H1 (cell line): ENCODE data around the gene EIF3J. TPM values are rescaled to one million over a fixed set of nuclear protein-coding genes. Genes with fewer than 3 reads are reported as not detected.

Experiments used
- CTCF ChIP-seq, 3 experiments: IDR thresholded peaks; 1 replicate in 2 of 3; 2 replicates in 1 of 3; pipeline versions ENCODE4 v1.5.1 to v1.6.1; 2011; ENCODE audit warnings: low read length in 3 of 3, mild to moderate bottlenecking in 3 of 3, inconsistent platforms in 2 of 3, low read depth in 1 of 3, moderate library complexity in 1 of 3; ENCODE audit not compliant: insufficient read depth in 1 of 3; ENCODE audit errors: control extremely low read depth in 1 of 3
- NRF1 ChIP-seq: IDR thresholded peaks from 2 replicates; pipeline ENCODE4 v1.6.1; 2011; ENCODE audit warnings: mild to moderate bottlenecking, low read depth, low read length, improper control_type of control experiment
- TEAD4 ChIP-seq: IDR thresholded peaks from 2 replicates; pipeline ENCODE4 v1.6.1; 2012; ENCODE audit warnings: low read depth, low read length, inconsistent platforms, mixed read lengths
- polyA plus RNA-seq, 7 experiments: library from polyadenylated mRNA; depleted of rRNA in 3 of 7; stranded (reverse) in 5 of 7; unstranded in 2 of 7; fragments of >200 nt in 5 of 7; fragments of 200-250 nt in 2 of 7; gene quantifications; 1 replicate in 5 of 7; 2 replicates in 1 of 7; 4 replicates in 1 of 7; pipeline versions ENCODE4 v1.2.1 to v1.2.3, GENCODE V29; 2011 to 2013; ENCODE audit warnings: missing spikeins in 2 of 7, mixed read lengths in 2 of 7
- total RNA-seq: library from RNA; stranded (reverse); fragmentation: NEBNext Ultra II Directional; extraction: Animal tissue kit (Norgen Biotek cat#: 25700); gene quantifications from 2 replicates; pipeline ENCODE4 v1.2.1, GENCODE V29; 2021

EIF3J gene
- total and polyA plus RNA-seq, 2 of the 8 experiments (the other 6 are each of a cell fraction or from before 2014, with no cell fraction given) = 26.8 to 119 TPM

DNA sequence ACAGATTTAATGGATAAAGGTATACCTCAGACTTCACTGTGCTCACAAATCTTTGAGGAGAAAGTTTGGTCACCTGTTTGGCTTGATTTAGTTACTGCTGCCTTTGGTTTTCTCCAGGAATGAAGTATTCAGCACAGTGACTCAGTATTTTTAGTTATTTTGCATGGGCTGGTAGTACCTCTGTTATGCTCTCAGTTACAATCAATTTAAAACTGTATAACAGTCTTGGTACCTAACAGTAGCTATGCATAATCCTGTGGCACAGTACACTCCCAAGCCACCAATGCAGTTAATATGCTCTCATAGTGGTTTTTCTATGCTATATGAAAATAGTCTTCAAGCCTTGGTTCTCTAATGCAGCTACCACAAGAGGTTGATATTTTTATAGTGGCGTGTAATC, 11.9 kb upstream of the EIF3J start (continued):
- TF ChIP-seq NRF1 (no peak), TEAD4 (no peak), CTCF (IDR thresholded peaks at IDR 0.05; ENCODE audit: control extremely low read depth in 1 of 3, insufficient read depth in 1 of 3, low read depth in 1 of 3, low read length in 3 of 3) (no peak)
